HepG2 (cell line): ENCODE measurements around the gene PNPLA2. TPM values are rescaled to one million over a fixed set of nuclear protein-coding genes. Genes with fewer than 3 reads are reported as not detected.

ENCODE experiments used
- ATAC-seq: fragments of 200-7000 bp; cut with Tn5 transposase; 3 replicates; pipeline ENCODE4 v1.9.1; 2020; ENCODE audit warnings: mild to moderate bottlenecking, moderate library complexity
- BruUV-seq: library from RNA; stranded (reverse); fragments of 400-500 nt; replicated peaks from 2 replicates; lab custom pipeline; 2021; lab: Mats Ljungman, UMichigan
- CTCF ChIA-PET: fragments of 300-600 bp; formaldehyde crosslinking; extraction: SDS; loops from one replicate; lab custom pipeline; 2021; ENCODE audit warnings: low total read pairs, inconsistent platforms, low intra/inter-chr PET ratio; lab: Yijun Ruan, JAX
- POLR2A ChIA-PET: fragments of 350-600 bp; sonication (Branson Sonifier 250); formaldehyde crosslinking; loops from one replicate; lab custom pipeline; 2020; ENCODE audit warnings: antibody characterized with exemption, inconsistent platforms; lab: Yijun Ruan, JAX
- DNase-seq: peaks from one replicate; pipeline ENCODE4 v3.0.0-alpha.2; 2015; ENCODE audit warnings: low spot score
- FAIRE-seq: peaks from 3 replicates; lab custom pipeline; 2011; peaks lifted over from hg19 to GRCh38; lab: Jason Lieb, UNC
- H2AFZ ChIP-seq: one replicate; pipeline ENCODE4 v1.6.1; 2011; ENCODE audit warnings: low read length, inconsistent platforms
- H3K27ac ChIP-seq: fragments of 300-600 bp; 3 replicates; pipeline ENCODE4 v1.8.0; 2011; ENCODE audit warnings: mixed run types, mild to moderate bottlenecking, mixed read lengths, low read length, inconsistent platforms; ENCODE audit not compliant: insufficient read depth; ENCODE audit errors: extremely low read length
- H3K27me3 ChIP-seq, 2 experiments: fragments of 200-600 bp in 1 of 2; 2 replicates in 1 of 2; 3 replicates in 1 of 2; pipeline versions ENCODE4 v1.6.0 to v1.8.0; 2011; ENCODE audit warnings: low read length in 2 of 2, mild to moderate bottlenecking in 2 of 2, moderate library complexity in 2 of 2, inconsistent platforms in 1 of 2; ENCODE audit not compliant: insufficient read depth in 2 of 2, control insufficient read depth in 1 of 2
- H3K36me3 ChIP-seq, 2 experiments: fragments of 200-600 bp in 1 of 2; replicated peaks in 1 of 2; 2 replicates in 1 of 2; 3 replicates in 1 of 2; pipeline versions ENCODE4 v1.5.1 to v1.8.0; 2011; ENCODE audit warnings: low read length in 2 of 2, inconsistent platforms in 1 of 2; ENCODE audit not compliant: insufficient read depth in 2 of 2, control insufficient read depth in 1 of 2
- H3K4me1 ChIP-seq: 2 replicates; pipeline ENCODE4 v1.5.1; 2012; ENCODE audit warnings: low read length, inconsistent platforms; ENCODE audit not compliant: insufficient read depth
- H3K4me2 ChIP-seq: 2 replicates; pipeline ENCODE4 v1.6.0; 2011; ENCODE audit warnings: low read depth, low read length, inconsistent platforms
- H3K4me3 ChIP-seq, 3 experiments: fragments of 200-600 bp in 1 of 3; sonication (generic), shearing (Covaris generic) in 1 of 3; replicated peaks in 1 of 3; 2 replicates each; pipeline ENCODE4 v1.5.1; 2011 to 2016; ENCODE audit warnings: low read length in 3 of 3, inconsistent platforms in 2 of 3, low read depth in 2 of 3, mild to moderate bottlenecking in 2 of 3, control low read depth in 1 of 3, mixed read lengths in 1 of 3; ENCODE audit not compliant: insufficient read depth in 1 of 3
- H3K79me2 ChIP-seq: one replicate; pipeline ENCODE4 v1.6.1; 2011; ENCODE audit warnings: low read length, inconsistent platforms; ENCODE audit not compliant: insufficient read depth
- H3K9ac ChIP-seq: 2 replicates; pipeline ENCODE4 v1.6.0; 2011; ENCODE audit warnings: mild to moderate bottlenecking, low read depth, low read length, inconsistent platforms; ENCODE audit not compliant: insufficient read depth
- H3K9me3 ChIP-seq: 2 replicates; pipeline ENCODE4 v1.5.1; 2012; ENCODE audit warnings: mild to moderate bottlenecking, low read length
- H4K20me1 ChIP-seq: 2 replicates; pipeline ENCODE4 v1.6.0; 2011; ENCODE audit warnings: inconsistent platforms, mild to moderate bottlenecking, low read length, moderate library complexity; ENCODE audit not compliant: insufficient read depth
- AGO2 ChIP-seq: fragments of 200-400 bp; formaldehyde crosslinking; optimal IDR thresholded peaks from 2 replicates; pipeline ENCODE3; 2017; ENCODE audit warnings: mild to moderate bottlenecking, low read depth, low read length, moderate library complexity
- MEF2D ChIP-seq: sonication (generic); formaldehyde crosslinking; IDR thresholded peaks from 2 replicates; pipeline ENCODE4 v1.5.1; 2020; ENCODE audit warnings: mild to moderate bottlenecking, missing genetic modification reagents
- RBFOX2 ChIP-seq: fragments of 200-400 bp; formaldehyde crosslinking; IDR thresholded peaks from 2 replicates; pipeline ENCODE4 v1.6.1; 2017; ENCODE audit warnings: low read depth, mild to moderate bottlenecking, low read length
- SKI ChIP-seq: fragments of 450-650 bp; IDR thresholded peaks from one replicate; pipeline ENCODE4 v1.6.1; 2018; ENCODE audit warnings: mild to moderate bottlenecking; ENCODE audit not compliant: partially characterized antibody
- TBX3 ChIP-seq: fragments of 450-650 bp; IDR thresholded peaks from 2 replicates; pipeline ENCODE4 v1.6.1; 2017; ENCODE audit warnings: antibody characterized with exemption, mild to moderate bottlenecking, inconsistent platforms, borderline replicate concordance
- ZNF496 ChIP-seq: sonication (generic); formaldehyde crosslinking; IDR thresholded peaks from 2 replicates; pipeline ENCODE4 v1.8.1; 2023; ENCODE audit warnings: mild to moderate bottlenecking, moderate library complexity, missing genetic modification reagents; ENCODE audit not compliant: insufficient replicate concordance
- ZNF687 ChIP-seq: sonication (generic); formaldehyde crosslinking; IDR thresholded peaks from 2 replicates; pipeline ENCODE4 v1.5.1; 2020; ENCODE audit warnings: mild to moderate bottlenecking, missing genetic modification reagents, moderate library complexity
- ZNF7 ChIP-seq: IDR thresholded peaks from 2 replicates; pipeline ENCODE4 v1.6.1; 2016; ENCODE audit warnings: missing biosample characterization, missing genetic modification reagents
- WGBS: methylation state at CpG from one replicate; pipeline ENCODE4 v1.1.6; 2017; ENCODE audit warnings: low lambda C conversion rate; 5-methylcytosine and 5-hydroxymethylcytosine counted together
- in situ Hi-C: cut with HindIII; loops from 2 replicates; pipeline ENCODE4 v1.10.0; 2017; ENCODE audit warnings: low pct_unique_long_range_greater_than_20kb; ENCODE audit not compliant: extremely low pct_ligation_motif_present
- intact Hi-C: fragments of 100-400 bp; cut with micrococcal nuclease; formaldehyde crosslinking; loops from one replicate; pipeline ENCODE4 v1.10.0; 2022; ENCODE audit not compliant: unreplicated experiment
- polyA plus RNA-seq, 8 experiments: library from polyadenylated mRNA; depleted of rRNA in 3 of 8; stranded (reverse) in 7 of 8; unstranded in 1 of 8; fragments of >200 nt; fragmentation: Illumina TruSeq in 4 of 8; extraction: Trizol in 4 of 8; gene quantifications; 2 replicates each; pipeline versions ENCODE4 v1.2.1 to v1.2.3, GENCODE V29; 2011 to 2016; ENCODE audit warnings: low read depth in 4 of 8, missing spikeins in 1 of 8, mixed read lengths in 1 of 8; ENCODE audit not compliant: insufficient read depth in 1 of 8
- total RNA-seq, 5 experiments: library from RNA; depleted of rRNA; stranded (reverse); fragments of >200 nt; fragmentation: Illumina TruSeq; extraction: Trizol; gene quantifications; 2 replicates each; pipeline ENCODE4 v1.2.3, GENCODE V29; 2016; ENCODE audit warnings: low read depth in 1 of 5

The PNPLA2 gene
- total and polyA plus RNA-seq, 2 of the 13 experiments (the other 11 are each of a cell fraction or from before 2014, with no cell fraction given), result 10.5 to 43.2 TPM

- peaks cover 54% of the 10 kb centered on the region for H3K4me1 ChIP-seq
- BruUV-seq, result no TSS peak
- in situ Hi-C loops, result no loop called here
- ChIA-PET CTCF (no interaction called here), POLR2A (interaction anchor here (0.8 to 1.1 kb wide), 2 partner anchors 9 to 15 kb away, joined by 3 read pairs; partner anchors contain the start of gene CEND1)
- no peak overlapping the region for H2AFZ ChIP-seq
- intact Hi-C loops, result no loop called here
- H3K9ac ChIP-seq, result no peak overlapping the region
- no peak overlapping the region for H3K27ac ChIP-seq
- H3K9me3 ChIP-seq, result no peaks in the 10 kb centered on the region
- no peak overlapping the region for H3K4me3 ChIP-seq
- H3K27me3 ChIP-seq, result no peaks in the 10 kb centered on the region
- peaks cover 32% of the 10 kb centered on the region for H3K79me2 ChIP-seq
- peak overlapping the region; percentile 98 for H3K4me2 ChIP-seq
- FAIRE-seq (no peak), ATAC-seq (no peak), DNase-seq (no peak)
- H3K36me3 ChIP-seq, result peaks cover 19 to 37% of the 10 kb centered on the region in 2 experiments; a peak in 4 of 5 replicates
- TF ChIP-seq MEF2D (no peak), RBFOX2 (0 out of 2 replicates have a peak, but pooled peaks have one; percentile 36), ZNF496 (CRISPR knock-in tag) (no peak), ZNF687 (CRISPR knock-in tag) (0 out of 2 replicates have a peak, but pooled peaks have one; percentile 3), TBX3 (no peak), ZNF7 (CRISPR knock-in tag) (no peak), AGO2 (peak; percentile 78), SKI (no peak)
- 86% methylated on average over 10 of the region's 20 CpGs for WGBS
- peaks cover 6% of the 10 kb centered on the region for H4K20me1 ChIP-seq
These were observed 43.7 kb upstream of the PNPLA2 start for GRCh38 chr11:774873-775592.
